PC-3 (cell line): Measurements from ENCODE around the gene SENP6. TPM values are rescaled to one million over a fixed set of nuclear protein-coding genes. Genes with fewer than 3 reads are reported as not detected.

ENCODE experiments used
- ATAC-seq: fragments of 200-7000 bp; cut with Tn5 transposase; 2 replicates; pipeline ENCODE4 v1.9.1; 2020; ENCODE audit warnings: mild to moderate bottlenecking, moderate library complexity
- BruUV-seq: library from RNA; stranded (reverse); fragments of 400-500 nt; replicated peaks from 2 replicates; lab custom pipeline; 2021; lab: Mats Ljungman, UMichigan
- CTCF ChIA-PET: fragments of 300-600 bp; sonication (Branson Sonifier 250); formaldehyde crosslinking; loops from one replicate; lab custom pipeline; 2022; ENCODE audit warnings: antibody characterized with exemption; lab: Charles Lee
- POLR2A ChIA-PET: fragments of 300-600 bp; sonication (Branson Sonifier 250); formaldehyde crosslinking; loops from one replicate; lab custom pipeline; 2022; ENCODE audit warnings: antibody characterized with exemption; ENCODE audit not compliant: unreplicated experiment; lab: Charles Lee
- DNase-seq: peaks from one replicate; pipeline ENCODE4 v3.0.0-alpha.2; 2015
- H2AFZ ChIP-seq: fragments of 300-600 bp; sonication (generic); 2 replicates; pipeline ENCODE4 v1.6.0; 2016; ENCODE audit warnings: antibody characterized with exemption, low read length
- H3F3A ChIP-seq: fragments of 300-600 bp; sonication (generic); one replicate; pipeline ENCODE4 v1.6.0; 2017; ENCODE audit warnings: antibody characterized with exemption, low read length, control low read depth, mild to moderate bottlenecking; ENCODE audit not compliant: unreplicated experiment
- H3K27ac ChIP-seq: fragments of 300-600 bp; sonication (generic); 2 replicates; pipeline ENCODE4 v1.5.1; 2016; ENCODE audit warnings: mild to moderate bottlenecking, low read length
- H3K27me3 ChIP-seq: fragments of 300-600 bp; sonication (generic); 2 replicates; pipeline ENCODE4 v1.6.1; 2016; ENCODE audit warnings: low read length, mixed read lengths
- H3K36me3 ChIP-seq: fragments of 300-600 bp; sonication (generic); 2 replicates; pipeline ENCODE4 v1.6.1; 2016; ENCODE audit warnings: low read depth, mixed run types, low read length, mixed read lengths
- H3K4me1 ChIP-seq: fragments of 300-600 bp; sonication (generic); 2 replicates; pipeline ENCODE4 v1.5.1; 2016; ENCODE audit warnings: low read length; ENCODE audit not compliant: insufficient read depth
- H3K4me2 ChIP-seq: fragments of 300-600 bp; sonication (generic); 2 replicates; pipeline ENCODE4 v1.6.0; 2016; ENCODE audit warnings: low read length
- H3K4me3 ChIP-seq: fragments of 300-600 bp; sonication (generic); 2 replicates; pipeline ENCODE4 v1.5.1; 2016; ENCODE audit warnings: mild to moderate bottlenecking, low read length, mixed read lengths
- H3K79me2 ChIP-seq: fragments of 300-600 bp; sonication (generic); 2 replicates; pipeline ENCODE4 v1.6.1; 2017; ENCODE audit warnings: low read length, mixed read lengths
- H3K9ac ChIP-seq: fragments of 300-600 bp; sonication (generic); 2 replicates; pipeline ENCODE4 v1.6.0; 2016; ENCODE audit warnings: mild to moderate bottlenecking, low read length
- H3K9me2 ChIP-seq: fragments of 300-600 bp; sonication (generic); replicated peaks from 2 replicates; pipeline ENCODE4 v1.6.1; 2016; ENCODE audit warnings: mixed run types, low read length, mixed read lengths
- H3K9me3 ChIP-seq: fragments of 300-600 bp; sonication (generic); 2 replicates; pipeline ENCODE4 v1.6.1; 2016; ENCODE audit warnings: low read length, mixed read lengths
- H4K20me1 ChIP-seq: fragments of 300-600 bp; sonication (generic); 2 replicates; pipeline ENCODE4 v1.6.1; 2016; ENCODE audit warnings: low read length, mixed read lengths
- EZH2 ChIP-seq: fragments of 300-600 bp; sonication (generic); IDR thresholded peaks from one replicate; pipeline ENCODE4 v1.6.1; 2017; ENCODE audit warnings: antibody characterized with exemption, mild to moderate bottlenecking, low read length; ENCODE audit not compliant: unreplicated experiment
- EZH2phosphoT487 ChIP-seq: fragments of 300-600 bp; sonication (generic); IDR thresholded peaks from 2 replicates; pipeline ENCODE4 v1.6.1; 2018; ENCODE audit warnings: mild to moderate bottlenecking, antibody characterized with exemption, low read length, borderline replicate concordance
- intact Hi-C: fragments of 100-400 bp; cut with micrococcal nuclease; formaldehyde crosslinking; loops from 2 replicates; pipeline ENCODE4 v1.9.0; 2023
- total RNA-seq: library from RNA; depleted of rRNA; stranded (reverse); fragments of >200 nt; gene quantifications from 2 replicates; pipeline ENCODE4 v1.2.3, GENCODE V29; 2014
- TF ChIP-seq, protein P1 (sequence below): fragments of 300-600 bp; sonication (generic); conservative IDR thresholded peaks from 2 replicates; pipeline ENCODE4 v1.5.1; 2017; ENCODE audit warnings: antibody characterized with exemption, low read depth, mild to moderate bottlenecking, low read length

SENP6 gene
- total RNA-seq, 1 experiment from 2014 or later, result 36.3 TPM

DNA sequence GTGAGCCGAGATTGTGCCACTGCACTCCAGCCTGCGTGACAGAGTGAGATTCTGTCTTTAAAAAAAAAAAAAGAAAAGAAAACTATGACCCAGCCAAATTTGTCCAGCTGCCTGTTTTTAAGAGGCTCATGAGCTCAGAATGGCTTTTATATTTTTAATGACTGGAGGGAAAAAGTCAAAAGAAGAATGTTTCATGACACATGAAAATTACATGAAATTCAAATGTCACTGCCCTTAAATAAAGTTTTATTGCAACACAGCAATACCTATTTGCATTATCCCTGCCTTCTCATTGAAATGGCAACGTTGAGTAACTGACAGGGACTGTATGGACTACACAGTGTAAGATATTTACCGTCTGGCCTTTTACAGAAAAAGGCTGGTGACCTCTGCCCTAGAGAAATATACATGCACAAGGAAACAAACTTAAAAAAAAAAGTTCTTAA is 11.4 kb downstream of the SENP6 start:
- H3F3A ChIP-seq, result no peaks in the 10 kb centered on the region
- H3K4me2 ChIP-seq, result no peak overlapping the region
- H3K4me1 ChIP-seq, result peaks cover 6% of the 10 kb centered on the region; the same call in 1 of the 2 replicates
- no peaks in the 10 kb centered on the region for H3K27me3 ChIP-seq
- peaks cover 100% of the 10 kb centered on the region for H3K79me2 ChIP-seq
- intact Hi-C loops, result no loop called here
- H3K27ac ChIP-seq, result no peak overlapping the region
- no peaks in the 10 kb centered on the region for H3K9me3 ChIP-seq
- ChIA-PET POLR2A (interaction anchor here (0.6 to 0.7 kb wide), 2 partner anchors 95 to 134 kb away, joined by 3 to 9 read pairs; no protein-coding TSS in a partner anchor), CTCF (no interaction called here)
- TF ChIP-seq, protein P1, sequence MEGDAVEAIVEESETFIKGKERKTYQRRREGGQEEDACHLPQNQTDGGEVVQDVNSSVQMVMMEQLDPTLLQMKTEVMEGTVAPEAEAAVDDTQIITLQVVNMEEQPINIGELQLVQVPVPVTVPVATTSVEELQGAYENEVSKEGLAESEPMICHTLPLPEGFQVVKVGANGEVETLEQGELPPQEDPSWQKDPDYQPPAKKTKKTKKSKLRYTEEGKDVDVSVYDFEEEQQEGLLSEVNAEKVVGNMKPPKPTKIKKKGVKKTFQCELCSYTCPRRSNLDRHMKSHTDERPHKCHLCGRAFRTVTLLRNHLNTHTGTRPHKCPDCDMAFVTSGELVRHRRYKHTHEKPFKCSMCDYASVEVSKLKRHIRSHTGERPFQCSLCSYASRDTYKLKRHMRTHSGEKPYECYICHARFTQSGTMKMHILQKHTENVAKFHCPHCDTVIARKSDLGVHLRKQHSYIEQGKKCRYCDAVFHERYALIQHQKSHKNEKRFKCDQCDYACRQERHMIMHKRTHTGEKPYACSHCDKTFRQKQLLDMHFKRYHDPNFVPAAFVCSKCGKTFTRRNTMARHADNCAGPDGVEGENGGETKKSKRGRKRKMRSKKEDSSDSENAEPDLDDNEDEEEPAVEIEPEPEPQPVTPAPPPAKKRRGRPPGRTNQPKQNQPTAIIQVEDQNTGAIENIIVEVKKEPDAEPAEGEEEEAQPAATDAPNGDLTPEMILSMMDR, result no peak
- no peak for TF ChIP-seq EZH2phosphoT487
- no peak for TF ChIP-seq EZH2
- no peak for DNase-seq
- no peak overlapping the region for H3K9ac ChIP-seq
- no TSS peak for BruUV-seq
- no peaks in the 10 kb centered on the region for H3K9me2 ChIP-seq
- no peaks in the 10 kb centered on the region for H3K36me3 ChIP-seq
- H4K20me1 ChIP-seq, result peaks cover 33% of the 10 kb centered on the region; the same call in 1 of the 2 replicates
- no peak overlapping the region for H3K4me3 ChIP-seq
- no peak; the same call in 1 of the 2 replicates for ATAC-seq
- no peak overlapping the region for H2AFZ ChIP-seq

DNA sequence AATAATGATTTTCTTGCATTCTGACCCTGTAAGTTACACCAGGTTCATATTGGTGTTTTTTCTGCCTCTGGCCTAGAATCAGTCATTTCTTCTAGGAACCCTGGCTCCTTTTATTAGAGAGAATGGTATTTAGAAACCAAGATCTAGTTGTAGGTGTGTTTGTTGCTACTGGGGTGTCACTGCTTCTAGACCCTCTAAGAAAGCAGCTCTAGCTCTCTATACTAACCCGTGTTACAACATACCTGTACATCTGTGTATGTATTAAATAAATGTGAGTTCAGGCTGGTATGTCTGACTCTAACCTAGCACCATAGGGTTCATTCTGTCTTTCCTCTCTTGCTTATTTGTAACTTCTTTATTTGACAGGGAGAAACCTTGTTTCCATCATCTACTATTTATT is 16.8 kb downstream of the SENP6 start:
- no peak overlapping the region for H3K9ac ChIP-seq
- no peaks in the 10 kb centered on the region for H3F3A ChIP-seq
- no peaks in the 10 kb centered on the region for H3K9me3 ChIP-seq
- POLR2A ChIA-PET, result no interaction called here
- ATAC-seq, result no peak
- H3K9me2 ChIP-seq, result no peaks in the 10 kb centered on the region
- H3K4me1 ChIP-seq, result 0 out of 2 replicates have a peak, but pooled peaks cover 1% of the 10 kb centered on the region
- H3K79me2 ChIP-seq, result peaks cover 99% of the 10 kb centered on the region
- H3K36me3 ChIP-seq, result peaks cover 3% of the 10 kb centered on the region; the same call in 1 of the 2 replicates
- TF ChIP-seq, protein P1, result no peak
- TF ChIP-seq EZH2phosphoT487 (no peak), EZH2 (no peak)
- intact Hi-C loops, result no loop called here
- H3K4me2 ChIP-seq, result no peak overlapping the region
- no peak overlapping the region for H3K27ac ChIP-seq
- no peak overlapping the region for H3K4me3 ChIP-seq
- H3K27me3 ChIP-seq, result no peaks in the 10 kb centered on the region
- DNase-seq, result no peak
- peaks cover 37% of the 10 kb centered on the region; the same call in 1 of the 2 replicates for H4K20me1 ChIP-seq
- CTCF ChIA-PET, result no interaction called here
- no peak overlapping the region for H2AFZ ChIP-seq
- BruUV-seq, result no TSS peak

- no TSS peak for BruUV-seq
- no peak for ATAC-seq
- Histone ChIP-seq H3K4me2 (no peak overlapping the region), H2AFZ (no peak overlapping the region), H3K27me3 (no peaks in the 10 kb centered on the region), H3K27ac (no peak overlapping the region), H3F3A (no peaks in the 10 kb centered on the region), H3K4me3 (no peak overlapping the region), H3K9me3 (no peaks in the 10 kb centered on the region), H3K36me3 (peaks cover 3% of the 10 kb centered on the region; the same call in 1 of the 2 replicates), H3K9ac (no peak overlapping the region), H3K79me2 (peaks cover 93% of the 10 kb centered on the region), H4K20me1 (peaks cover 37% of the 10 kb centered on the region; the same call in 1 of the 2 replicates), H3K4me1 (no peaks in the 10 kb centered on the region), H3K9me2 (no peaks in the 10 kb centered on the region)
- TF ChIP-seq EZH2phosphoT487, result no peak
- TF ChIP-seq EZH2, result no peak
- TF ChIP-seq, protein P1, result no peak
- DNase-seq, result no peak
- ChIA-PET POLR2A (no interaction called here), CTCF (no interaction called here)
- intact Hi-C loops, result no loop called here
Observed at GRCh38 chr6:75619230-75619899, 17.7 kb downstream of the SENP6 start.
